GM12878 (cell line): ENCODE data around the gene MRM3. TPM values are rescaled to one million over a fixed set of nuclear protein-coding genes. Genes with fewer than 3 reads are reported as not detected.

ENCODE experiments used
- CBFB ChIP-seq: IDR thresholded peaks from 2 replicates; pipeline ENCODE4 v1.6.1; 2016; ENCODE audit warnings: antibody characterized with exemption, low read depth
- DPF2 ChIP-seq: fragments of 450-650 bp; IDR thresholded peaks from 2 replicates; pipeline ENCODE4 v1.6.1; 2017; ENCODE audit warnings: mild to moderate bottlenecking
- GABPA ChIP-seq: IDR thresholded peaks from 2 replicates; pipeline ENCODE4 v1.6.1; 2014; ENCODE audit warnings: antibody characterized with exemption, low read depth, mild to moderate bottlenecking, inconsistent platforms
- IKZF1 ChIP-seq: fragments of 450-650 bp; conservative IDR thresholded peaks from 2 replicates; pipeline ENCODE4 v1.6.1; 2017; ENCODE audit warnings: antibody characterized with exemption, mild to moderate bottlenecking
- KDM1A ChIP-seq: fragments of 200-600 bp; sonication (generic); IDR thresholded peaks from 2 replicates; pipeline ENCODE4 v1.6.1; 2016; ENCODE audit warnings: borderline replicate concordance
- MEF2B ChIP-seq: fragments of 450-650 bp; IDR thresholded peaks from 2 replicates; pipeline ENCODE4 v1.6.1; 2018; ENCODE audit warnings: mild to moderate bottlenecking, moderate library complexity; ENCODE audit not compliant: partially characterized antibody, poor library complexity, severe bottlenecking
- MTA3 ChIP-seq: IDR thresholded peaks from 2 replicates; pipeline ENCODE4 v1.6.1; 2012; ENCODE audit warnings: low read length, inconsistent platforms, borderline replicate concordance
- NBN ChIP-seq: fragments of 450-650 bp; IDR thresholded peaks from 2 replicates; pipeline ENCODE4 v1.6.1; 2016
- NFIC ChIP-seq: IDR thresholded peaks from 2 replicates; pipeline ENCODE4 v1.6.1; 2012; ENCODE audit warnings: low read depth, mild to moderate bottlenecking, inconsistent platforms, low read length, moderate library complexity
- PAX8 ChIP-seq: fragments of 450-650 bp; IDR thresholded peaks from 2 replicates; pipeline ENCODE4 v1.6.1; 2017; ENCODE audit warnings: mild to moderate bottlenecking, moderate library complexity
- POLR2AphosphoS2 ChIP-seq: IDR thresholded peaks from 2 replicates; pipeline ENCODE4 v1.6.1; 2011; ENCODE audit warnings: low read depth, mild to moderate bottlenecking, low read length, improper control_type of control experiment, moderate library complexity
- POLR2AphosphoS5 ChIP-seq: IDR thresholded peaks from 2 replicates; pipeline ENCODE4 v1.6.1; 2011; ENCODE audit warnings: mild to moderate bottlenecking, low read length, inconsistent platforms
- SPI1 ChIP-seq: IDR thresholded peaks from 2 replicates; pipeline ENCODE4 v1.6.1; 2011; ENCODE audit warnings: low read depth, mild to moderate bottlenecking, low read length, moderate library complexity, borderline replicate concordance; ENCODE audit not compliant: insufficient read depth
- TARDBP ChIP-seq: IDR thresholded peaks from 2 replicates; pipeline ENCODE4 v1.6.1; 2016; ENCODE audit warnings: borderline replicate concordance
- ZNF274 ChIP-seq: IDR thresholded peaks from one replicate; pipeline ENCODE4 v1.8.0; 2011; ENCODE audit not compliant: insufficient read length, insufficient read depth
- polyA plus RNA-seq, 11 experiments: library from polyadenylated mRNA; depleted of rRNA in 4 of 11; unstranded in 6 of 11; stranded (reverse) in 5 of 11; fragments of >200 nt; fragmentation: Nextera tagmentation in 4 of 11; fragmentation: Illumina TruSeq in 1 of 11; extraction: Ambion mirVana in 4 of 11; extraction: Trizol in 1 of 11; gene quantifications; 1 replicate in 1 of 11; 2 replicates in 10 of 11; pipeline versions ENCODE4 v1.2.1 to v1.2.3, GENCODE V29; 2011 to 2016; ENCODE audit warnings: inconsistent platforms in 2 of 11, missing spikeins in 2 of 11, low read depth in 1 of 11
- total RNA-seq, 4 experiments: library from RNA; depleted of rRNA in 3 of 4; stranded (reverse); fragments of >200 nt in 3 of 4; fragmentation: Illumina TruSeq in 1 of 4; extraction: Trizol in 1 of 4; gene quantifications; 2 replicates each; pipeline versions ENCODE4 v1.2.1 to v1.2.3, GENCODE V29; 2013 to 2021
- TF ChIP-seq, protein P1 (sequence below): fragments of 450-650 bp; formaldehyde crosslinking; IDR thresholded peaks from 2 replicates; pipeline ENCODE4 v1.4.0; 2022; ENCODE audit warnings: mild to moderate bottlenecking, moderate library complexity
- TF ChIP-seq, protein P2 (sequence below): IDR thresholded peaks from 2 replicates; pipeline ENCODE4 v1.6.1; 2012; ENCODE audit warnings: low read depth, low read length, improper control_type of control experiment
- TF ChIP-seq, protein P3 (sequence below): fragments of 450-650 bp; IDR thresholded peaks from 2 replicates; pipeline ENCODE4 v1.6.1; 2017; ENCODE audit warnings: mild to moderate bottlenecking, moderate library complexity
- TF ChIP-seq, protein P4 (sequence below): fragments of 450-650 bp; formaldehyde crosslinking; IDR thresholded peaks from 2 replicates; pipeline ENCODE4 v1.5.0; 2022; ENCODE audit warnings: mild to moderate bottlenecking, missing genetic modification characterization

The MRM3 gene
- total and polyA plus RNA-seq, 10 of the 15 experiments (the other 5 are each of a cell fraction or from before 2014, with no cell fraction given): 2.3 to 48.9 (median 26.6) TPM

DNA sequence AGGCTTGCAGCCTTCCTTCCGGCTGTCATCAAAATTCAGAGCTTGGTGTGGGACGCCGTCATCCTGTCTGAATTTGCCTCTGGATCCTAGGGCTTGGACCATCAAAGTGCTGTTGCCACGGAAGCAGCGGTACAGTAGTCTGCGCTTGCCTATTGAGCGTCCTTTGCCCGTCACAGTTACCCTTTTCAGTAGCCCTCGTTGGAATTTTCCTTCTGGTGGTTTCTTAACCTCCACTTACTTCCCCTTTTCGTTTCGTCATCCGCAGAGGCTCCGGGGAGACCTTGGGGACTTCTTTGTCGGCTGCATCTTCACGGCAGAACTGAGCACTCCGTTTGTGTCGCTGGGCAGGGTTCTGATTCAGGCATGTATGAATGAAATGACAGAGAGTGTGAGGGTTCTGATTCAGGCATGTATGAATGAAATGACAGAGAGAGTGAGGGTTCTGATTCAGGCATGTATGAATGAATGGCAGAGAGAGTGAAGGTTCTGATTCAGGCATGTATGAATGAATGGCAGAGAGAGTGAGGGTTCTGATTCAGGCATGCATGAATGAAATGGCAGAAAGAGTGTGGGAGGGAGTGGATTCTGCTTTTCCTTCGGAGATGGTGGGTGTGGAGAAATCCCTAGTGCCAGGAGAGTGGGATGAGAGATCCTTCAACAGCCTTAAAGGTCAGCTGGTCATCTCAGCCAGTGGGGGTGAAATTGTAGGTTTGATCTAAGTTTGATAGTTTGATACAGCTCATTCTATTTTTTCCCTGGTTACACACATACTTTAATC is 41.7 kb upstream of the MRM3 start (continued):
- TF ChIP-seq, protein P1, sequence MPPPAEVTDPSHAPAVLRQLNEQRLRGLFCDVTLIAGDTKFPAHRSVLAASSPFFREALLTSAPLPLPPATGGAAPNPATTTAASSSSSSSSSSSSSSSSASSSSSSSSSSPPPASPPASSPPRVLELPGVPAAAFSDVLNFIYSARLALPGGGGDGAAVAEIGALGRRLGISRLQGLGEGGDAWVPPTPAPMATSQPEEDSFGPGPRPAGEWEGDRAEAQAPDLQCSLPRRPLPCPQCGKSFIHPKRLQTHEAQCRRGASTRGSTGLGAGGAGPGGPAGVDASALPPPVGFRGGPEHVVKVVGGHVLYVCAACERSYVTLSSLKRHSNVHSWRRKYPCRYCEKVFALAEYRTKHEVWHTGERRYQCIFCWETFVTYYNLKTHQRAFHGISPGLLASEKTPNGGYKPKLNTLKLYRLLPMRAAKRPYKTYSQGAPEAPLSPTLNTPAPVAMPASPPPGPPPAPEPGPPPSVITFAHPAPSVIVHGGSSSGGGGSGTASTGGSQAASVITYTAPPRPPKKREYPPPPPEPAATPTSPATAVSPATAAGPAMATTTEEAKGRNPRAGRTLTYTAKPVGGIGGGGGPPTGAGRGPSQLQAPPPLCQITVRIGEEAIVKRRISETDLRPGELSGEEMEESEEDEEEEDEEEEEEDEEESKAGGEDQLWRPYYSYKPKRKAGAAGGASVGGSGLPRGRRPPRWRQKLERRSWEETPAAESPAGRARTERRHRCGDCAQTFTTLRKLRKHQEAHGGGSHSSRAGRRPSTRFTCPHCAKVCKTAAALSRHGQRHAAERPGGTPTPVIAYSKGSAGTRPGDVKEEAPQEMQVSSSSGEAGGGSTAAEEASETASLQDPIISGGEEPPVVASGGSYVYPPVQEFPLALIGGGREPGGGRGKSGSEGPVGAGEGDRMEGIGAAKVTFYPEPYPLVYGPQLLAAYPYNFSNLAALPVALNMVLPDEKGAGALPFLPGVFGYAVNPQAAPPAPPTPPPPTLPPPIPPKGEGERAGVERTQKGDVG (CRISPR knock-in tag): no peak
- TF ChIP-seq MEF2B: peak; percentile 67
- no peak for TF ChIP-seq KDM1A
- TF ChIP-seq IKZF1: peak; percentile 87
- TF ChIP-seq, protein P2, sequence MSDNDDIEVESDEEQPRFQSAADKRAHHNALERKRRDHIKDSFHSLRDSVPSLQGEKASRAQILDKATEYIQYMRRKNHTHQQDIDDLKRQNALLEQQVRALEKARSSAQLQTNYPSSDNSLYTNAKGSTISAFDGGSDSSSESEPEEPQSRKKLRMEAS: 0 out of 2 replicates have a peak, but pooled peaks have one; percentile 19
- TF ChIP-seq, protein P3, sequence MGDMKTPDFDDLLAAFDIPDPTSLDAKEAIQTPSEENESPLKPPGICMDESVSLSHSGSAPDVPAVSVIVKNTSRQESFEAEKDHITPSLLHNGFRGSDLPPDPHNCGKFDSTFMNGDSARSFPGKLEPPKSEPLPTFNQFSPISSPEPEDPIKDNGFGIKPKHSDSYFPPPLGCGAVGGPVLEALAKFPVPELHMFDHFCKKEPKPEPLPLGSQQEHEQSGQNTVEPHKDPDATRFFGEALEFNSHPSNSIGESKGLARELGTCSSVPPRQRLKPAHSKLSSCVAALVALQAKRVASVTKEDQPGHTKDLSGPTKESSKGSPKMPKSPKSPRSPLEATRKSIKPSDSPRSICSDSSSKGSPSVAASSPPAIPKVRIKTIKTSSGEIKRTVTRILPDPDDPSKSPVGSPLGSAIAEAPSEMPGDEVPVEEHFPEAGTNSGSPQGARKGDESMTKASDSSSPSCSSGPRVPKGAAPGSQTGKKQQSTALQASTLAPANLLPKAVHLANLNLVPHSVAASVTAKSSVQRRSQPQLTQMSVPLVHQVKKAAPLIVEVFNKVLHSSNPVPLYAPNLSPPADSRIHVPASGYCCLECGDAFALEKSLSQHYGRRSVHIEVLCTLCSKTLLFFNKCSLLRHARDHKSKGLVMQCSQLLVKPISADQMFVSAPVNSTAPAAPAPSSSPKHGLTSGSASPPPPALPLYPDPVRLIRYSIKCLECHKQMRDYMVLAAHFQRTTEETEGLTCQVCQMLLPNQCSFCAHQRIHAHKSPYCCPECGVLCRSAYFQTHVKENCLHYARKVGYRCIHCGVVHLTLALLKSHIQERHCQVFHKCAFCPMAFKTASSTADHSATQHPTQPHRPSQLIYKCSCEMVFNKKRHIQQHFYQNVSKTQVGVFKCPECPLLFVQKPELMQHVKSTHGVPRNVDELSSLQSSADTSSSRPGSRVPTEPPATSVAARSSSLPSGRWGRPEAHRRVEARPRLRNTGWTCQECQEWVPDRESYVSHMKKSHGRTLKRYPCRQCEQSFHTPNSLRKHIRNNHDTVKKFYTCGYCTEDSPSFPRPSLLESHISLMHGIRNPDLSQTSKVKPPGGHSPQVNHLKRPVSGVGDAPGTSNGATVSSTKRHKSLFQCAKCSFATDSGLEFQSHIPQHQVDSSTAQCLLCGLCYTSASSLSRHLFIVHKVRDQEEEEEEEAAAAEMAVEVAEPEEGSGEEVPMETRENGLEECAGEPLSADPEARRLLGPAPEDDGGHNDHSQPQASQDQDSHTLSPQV: no peak
- TF ChIP-seq, protein P4, sequence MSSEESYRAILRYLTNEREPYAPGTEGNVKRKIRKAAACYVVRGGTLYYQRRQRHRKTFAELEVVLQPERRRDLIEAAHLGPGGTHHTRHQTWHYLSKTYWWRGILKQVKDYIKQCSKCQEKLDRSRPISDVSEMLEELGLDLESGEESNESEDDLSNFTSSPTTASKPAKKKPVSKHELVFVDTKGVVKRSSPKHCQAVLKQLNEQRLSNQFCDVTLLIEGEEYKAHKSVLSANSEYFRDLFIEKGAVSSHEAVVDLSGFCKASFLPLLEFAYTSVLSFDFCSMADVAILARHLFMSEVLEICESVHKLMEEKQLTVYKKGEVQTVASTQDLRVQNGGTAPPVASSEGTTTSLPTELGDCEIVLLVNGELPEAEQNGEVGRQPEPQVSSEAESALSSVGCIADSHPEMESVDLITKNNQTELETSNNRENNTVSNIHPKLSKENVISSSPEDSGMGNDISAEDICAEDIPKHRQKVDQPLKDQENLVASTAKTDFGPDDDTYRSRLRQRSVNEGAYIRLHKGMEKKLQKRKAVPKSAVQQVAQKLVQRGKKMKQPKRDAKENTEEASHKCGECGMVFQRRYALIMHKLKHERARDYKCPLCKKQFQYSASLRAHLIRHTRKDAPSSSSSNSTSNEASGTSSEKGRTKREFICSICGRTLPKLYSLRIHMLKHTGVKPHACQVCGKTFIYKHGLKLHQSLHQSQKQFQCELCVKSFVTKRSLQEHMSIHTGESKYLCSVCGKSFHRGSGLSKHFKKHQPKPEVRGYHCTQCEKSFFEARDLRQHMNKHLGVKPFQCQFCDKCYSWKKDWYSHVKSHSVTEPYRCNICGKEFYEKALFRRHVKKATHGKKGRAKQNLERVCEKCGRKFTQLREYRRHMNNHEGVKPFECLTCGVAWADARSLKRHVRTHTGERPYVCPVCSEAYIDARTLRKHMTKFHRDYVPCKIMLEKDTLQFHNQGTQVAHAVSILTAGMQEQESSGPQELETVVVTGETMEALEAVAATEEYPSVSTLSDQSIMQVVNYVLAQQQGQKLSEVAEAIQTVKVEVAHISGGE: no peak
- peak; percentile 60; the same call in 1 of the 2 replicates for TF ChIP-seq POLR2AphosphoS2
- no peak for TF ChIP-seq MTA3
- peak; percentile 32; the same call in 1 of the 2 replicates for TF ChIP-seq SPI1
- no peak for TF ChIP-seq PAX8
- peak; percentile 62; the same call in 1 of the 2 replicates for TF ChIP-seq NFIC
- no peak; the same call in 1 of the 2 replicates for TF ChIP-seq GABPA
- peak; percentile 72 for TF ChIP-seq DPF2
- peak; percentile 37; the same call in 1 of the 2 replicates for TF ChIP-seq CBFB
- TF ChIP-seq ZNF274: no peak
- peak; percentile 51; the same call in 1 of the 2 replicates for TF ChIP-seq POLR2AphosphoS5
- peak; percentile 81; the same call in 1 of the 2 replicates for TF ChIP-seq NBN
- no peak; the same call in 1 of the 2 replicates for TF ChIP-seq TARDBP
